ENCODE data around the gene TMEM141. TPM values are rescaled to one million over a fixed set of nuclear protein-coding genes. Genes with fewer than 3 reads are reported as not detected.
"Not testable (repeated sequence)": the region's sequence is repeated elsewhere in the genome, so short reads cannot be mapped to it uniquely, and the experiment has no call there.

The TMEM141 gene
- total RNA-seq, 4 donors from 2014 or later = 46.9 to 70.2 (median 51.1) TPM

- TF ChIP-seq CTCF (IDR thresholded peaks at IDR 0.05 in 4 of 5, conservative IDR thresholded peaks at IDR 0.05 in 1 of 5) (no peak), POLR2A (IDR thresholded peaks at IDR 0.05) (no peak)
- H3K4me1 ChIP-seq = peaks cover 8 to 9% of the 10 kb centered on the region in 2 donors
- intact Hi-C loops (cut with DNase I; ENCODE audit: low total_unique reads) (loop anchor here (10.0 kb wide), 1 partner anchor 448 kb away; the partner anchor contains the start of gene SLC34A3), in situ Hi-C loops (cut with MboI; ENCODE audit: low sequenced_read_pairs in 4 of 4) (loop anchor here (5.0 to 25.0 kb wide), 4 partner anchors 151 to 251 kb away; partner anchors contain the start of genes FUT7 (in 2 of the 4), C8G (in 1 of the 4) and FBXW5 (in 1 of the 4))
- DNase-seq (no peak), ATAC-seq (no peak)
- no peaks in the 10 kb centered on the region for H3K9me3 ChIP-seq
- H3K27ac ChIP-seq = no peak overlapping the region
- no peaks in the 10 kb centered on the region for H3K36me3 ChIP-seq
- no peaks in the 10 kb centered on the region for H3K27me3 ChIP-seq
- H3K4me3 ChIP-seq = no peak overlapping the region
These were observed 4.7 kb upstream of the TMEM141 start for GRCh38 chr9:136786451-136786850.

DNA sequence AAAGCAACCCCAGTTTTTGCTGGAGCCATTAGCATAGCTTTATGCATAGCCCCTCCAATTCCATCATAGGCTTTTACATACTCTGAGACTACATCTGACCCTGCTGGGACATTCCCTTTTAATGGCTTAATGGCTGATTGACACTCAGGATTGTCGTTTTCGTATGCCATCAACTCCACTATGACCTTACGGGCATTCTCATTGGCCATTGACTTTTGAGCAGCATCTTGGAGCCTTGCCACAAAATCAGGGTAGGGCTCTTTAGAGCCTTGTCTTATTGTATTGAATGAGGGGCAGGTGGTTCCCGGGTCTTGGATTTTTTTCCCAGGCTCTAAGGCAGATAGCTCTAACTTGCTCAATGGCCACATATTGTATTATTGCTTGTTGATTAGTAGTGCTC is 4.2 kb upstream of the TMEM141 start:
- ATAC-seq, H3K36me3 ChIP-seq, H3K27me3 ChIP-seq, H3K27ac ChIP-seq, DNase-seq, H3K4me3 ChIP-seq, H3K9me3 ChIP-seq: not testable (repeated sequence)
- peaks cover 12 to 14% of the 10 kb centered on the region in 2 donors for H3K4me1 ChIP-seq
- in situ Hi-C loops (cut with MboI; ENCODE audit: low sequenced_read_pairs in 4 of 4) = loop anchor here (5.0 to 25.0 kb wide), 4 partner anchors 150 to 250 kb away; partner anchors contain the start of genes FUT7 (in 2 of the 4), C8G (in 1 of the 4) and FBXW5 (in 1 of the 4)
- intact Hi-C loops (cut with DNase I; ENCODE audit: low total_unique reads) = loop anchor here (1.0 to 10.0 kb wide), 2 partner anchors 248 to 448 kb away; partner anchors contain the start of gene SLC34A3

GRCh38 chr9:136787690-136788400 is 3.3 kb upstream of the TMEM141 start:
- H3K4me3 ChIP-seq = no peak overlapping the region
- no peaks in the 10 kb centered on the region for H3K36me3 ChIP-seq
- TF ChIP-seq POLR2A (IDR thresholded peaks at IDR 0.05) (no peak), CTCF (IDR thresholded peaks at IDR 0.05 in 4 of 5, conservative IDR thresholded peaks at IDR 0.05 in 1 of 5) (peak; percentile 76 to 93 (median 91))
- DNase-seq (peak; percentile 30 to 46), ATAC-seq (no peak)
- H3K4me1 ChIP-seq = peaks cover 12 to 18% of the 10 kb centered on the region in 2 donors
- H3K9me3 ChIP-seq = no peaks in the 10 kb centered on the region
- H3K27ac ChIP-seq = no peak overlapping the region
- no peaks in the 10 kb centered on the region for H3K27me3 ChIP-seq
- in situ Hi-C loops (cut with MboI; ENCODE audit: low sequenced_read_pairs in 4 of 4) (loop anchor here (5.0 to 25.0 kb wide), 4 partner anchors 149 to 249 kb away; partner anchors contain the start of genes FUT7 (in 2 of the 4), C8G (in 1 of the 4) and FBXW5 (in 1 of the 4)), intact Hi-C loops (cut with DNase I; ENCODE audit: low total_unique reads) (loop anchor here (1.0 to 10.0 kb wide), 2 partner anchors 247 to 447 kb away; partner anchors contain the start of gene SLC34A3)

GRCh38 chr9:136788644-136789522 is 2.3 kb upstream of the TMEM141 start:
- DNase-seq, H3K27me3 ChIP-seq, H3K4me3 ChIP-seq, ATAC-seq, H3K27ac ChIP-seq, H3K9me3 ChIP-seq, H3K36me3 ChIP-seq: not testable (repeated sequence)
- peaks cover 12 to 18% of the 10 kb centered on the region in 2 donors for H3K4me1 ChIP-seq
- intact Hi-C loops (cut with DNase I; ENCODE audit: low total_unique reads) (loop anchor here (10.0 kb wide), 1 partner anchor 446 kb away; the partner anchor contains the start of gene SLC34A3), in situ Hi-C loops (cut with MboI; ENCODE audit: low sequenced_read_pairs in 4 of 4) (loop anchor here (5.0 to 25.0 kb wide), 4 partner anchors 148 to 248 kb away; partner anchors contain the start of genes FUT7 (in 2 of the 4), C8G (in 1 of the 4) and FBXW5 (in 1 of the 4))

DNA sequence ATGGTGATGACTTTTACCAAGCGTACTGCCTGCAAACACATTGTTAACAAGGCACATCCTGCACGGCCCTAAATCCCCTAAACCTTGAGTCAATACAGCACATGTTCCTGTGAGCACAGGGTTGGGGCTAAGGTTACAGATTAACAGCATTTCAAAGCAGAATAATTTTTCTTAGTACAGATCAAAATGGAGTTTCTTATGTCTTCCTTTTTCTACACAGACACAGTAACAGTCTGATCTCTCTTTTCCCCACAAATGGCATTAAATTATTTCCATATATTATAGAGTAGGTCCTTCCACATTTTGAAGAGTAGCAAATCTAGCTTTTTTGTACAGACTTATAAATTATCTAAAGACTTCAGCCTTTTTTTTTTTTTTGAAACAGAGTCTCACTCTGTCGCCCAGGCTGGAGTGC is 1.6 kb upstream of the TMEM141 start:
- no peak overlapping the region for H3K4me3 ChIP-seq
- intact Hi-C loops (cut with DNase I; ENCODE audit: low total_unique reads) = loop anchor here (10.0 kb wide), 1 partner anchor 445 kb away; the partner anchor contains the start of gene SLC34A3
- H3K4me1 ChIP-seq = peaks cover 12 to 18% of the 10 kb centered on the region in 2 donors
- no peak for TF ChIP-seq CTCF (IDR thresholded peaks at IDR 0.05 in 4 of 5, conservative IDR thresholded peaks at IDR 0.05 in 1 of 5)
- H3K9me3 ChIP-seq = no peaks in the 10 kb centered on the region
- DNase-seq (no peak), ATAC-seq (no peak)
- in situ Hi-C loops (cut with MboI; ENCODE audit: low sequenced_read_pairs in 4 of 4) = loop anchor here (5.0 to 25.0 kb wide), 4 partner anchors 148 to 248 kb away; partner anchors contain the start of genes FUT7 (in 2 of the 4), C8G (in 1 of the 4) and FBXW5 (in 1 of the 4)
- no peaks in the 10 kb centered on the region for H3K27me3 ChIP-seq
- H3K27ac ChIP-seq = peak overlapping the region in 1 of 4 donors; percentile 95
- H3K36me3 ChIP-seq = no peaks in the 10 kb centered on the region
